GM18870 (cell line): ENCODE data around the gene STK25.

Source experiments
- ATAC-seq: cut with Tn5 transposase; IDR thresholded peaks from one replicate; pipeline ENCODE4 v1.9.1; 2021; ENCODE audit warnings: moderate library complexity; ENCODE audit not compliant: unreplicated experiment

STK25 gene

GRCh38 chr2:241496003-241496707, 12.2 kb downstream of the STK25 start:
- ATAC-seq: no peak

- ATAC-seq: no peak
Measured at GRCh38 chr2:241495172-241496002, 13.0 kb downstream of the STK25 start.

GRCh38 chr2:241494311-241494908, 14.0 kb downstream of the STK25 start:
- ATAC-seq: no peak

- no peak for ATAC-seq
Measured at GRCh38 chr2:241493092-241493491, 15.3 kb downstream of the STK25 start.

GRCh38 chr2:241492174-241492565, 16.2 kb downstream of the STK25 start:
- ATAC-seq: no peak

- no peak for ATAC-seq
Measured at GRCh38 chr2:241491549-241492173, 16.7 kb downstream of the STK25 start.

GRCh38 chr2:241490825-241491506, 17.4 kb downstream of the STK25 start:
- no peak for ATAC-seq

- ATAC-seq: no peak
Measured at GRCh38 chr2:241489733-241490680, 18.4 kb downstream of the STK25 start.

- ATAC-seq: no peak
Measured at GRCh38 chr2:241489088-241489487, 19.3 kb downstream of the STK25 start.

GRCh38 chr2:241485172-241485911, 23.0 kb downstream of the STK25 start:
- no peak for ATAC-seq

GRCh38 chr2:241483305-241483704, 25.1 kb downstream of the STK25 start:
- ATAC-seq: no peak

GRCh38 chr2:241482126-241482955, 26.0 kb downstream of the STK25 start:
- ATAC-seq: no peak

GRCh38 chr2:241481687-241482086, 26.7 kb downstream of the STK25 start:
- no peak for ATAC-seq

- ATAC-seq: no peak
Measured at GRCh38 chr2:241479026-241479898, 29.1 kb downstream of the STK25 start.

- no peak for ATAC-seq
Measured at GRCh38 chr2:241478166-241478565, 30.2 kb downstream of the STK25 start.

GRCh38 chr2:241475267-241475666, 33.1 kb downstream of the STK25 start:
- no peak for ATAC-seq

GRCh38 chr2:241473399-241473798, 35.0 kb downstream of the STK25 start:
- ATAC-seq: no peak
